Suppressor macrophage treated with lipopolysaccharide for 1 hour (primary cell): ENCODE data around the gene ARMC10.
"Not testable (repeated sequence)": the region's sequence is repeated elsewhere in the genome, so short reads cannot be mapped to it uniquely, and the experiment has no call there.

Source experiments
- DNase-seq, 3 donors: peaks; one replicate each; pipeline ENCODE4 v3.0.0-alpha.2; 2020 to 2022

The ARMC10 gene

DNA sequence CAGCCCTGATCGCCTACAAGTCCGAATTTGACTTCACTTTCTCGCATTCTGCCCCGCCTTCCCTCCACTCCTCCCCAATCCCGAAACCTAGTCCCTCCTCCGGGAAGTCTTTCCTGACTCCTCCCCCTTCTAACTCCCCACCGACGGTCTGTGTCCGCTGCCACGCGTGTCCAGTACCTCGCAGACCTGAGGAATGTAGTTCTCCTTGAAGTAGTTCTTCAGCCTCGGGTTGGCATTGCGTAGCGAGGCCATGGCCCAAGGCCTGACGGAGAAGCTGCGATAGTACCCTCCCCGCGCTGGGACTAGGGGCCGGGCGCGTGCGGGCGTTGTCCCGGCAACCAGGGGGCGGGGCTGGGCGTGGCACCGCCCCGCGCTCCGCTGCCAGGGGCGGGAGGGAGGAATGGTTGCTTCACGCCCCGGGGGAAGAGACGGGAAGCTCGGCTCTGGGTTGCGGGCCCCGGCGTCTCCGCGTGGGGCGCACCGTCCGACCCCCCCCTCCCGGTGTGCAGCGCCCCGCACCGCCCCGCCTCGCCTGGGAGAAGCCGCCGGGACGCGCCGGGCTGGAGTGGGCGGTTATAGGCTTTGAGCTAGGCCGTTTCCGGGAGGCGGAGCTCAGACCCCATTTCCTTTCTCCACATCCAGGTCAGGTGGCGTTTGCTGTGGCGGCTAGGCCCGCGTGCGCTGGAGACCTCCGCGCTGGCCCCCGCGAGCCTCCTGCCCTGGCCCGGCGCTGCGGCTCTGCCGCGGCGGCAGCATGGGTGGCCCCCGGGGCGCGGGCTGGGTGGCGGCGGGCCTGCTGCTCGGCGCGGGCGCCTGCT, at the start of gene ARMC10, which contains the start of gene FBXL13:
ARMC10 (plus strand) TSS at position 622 of the 818 bp plus-strand sequence; CDS start at position 755, 133 bp downstream.
FBXL13 (minus strand) TSS at position 278 of the 818 bp plus-strand sequence.
- DNase-seq: peak; percentile 93 to 97 (median 96)

GRCh38 chr7:103025341-103025740, 49.6 kb upstream of the ARMC10 start:
- peak in 1 of 3 donors; percentile 1 for DNase-seq

GRCh38 chr7:103031024-103031423, 43.9 kb upstream of the ARMC10 start:
- DNase-seq: no peak

DNA sequence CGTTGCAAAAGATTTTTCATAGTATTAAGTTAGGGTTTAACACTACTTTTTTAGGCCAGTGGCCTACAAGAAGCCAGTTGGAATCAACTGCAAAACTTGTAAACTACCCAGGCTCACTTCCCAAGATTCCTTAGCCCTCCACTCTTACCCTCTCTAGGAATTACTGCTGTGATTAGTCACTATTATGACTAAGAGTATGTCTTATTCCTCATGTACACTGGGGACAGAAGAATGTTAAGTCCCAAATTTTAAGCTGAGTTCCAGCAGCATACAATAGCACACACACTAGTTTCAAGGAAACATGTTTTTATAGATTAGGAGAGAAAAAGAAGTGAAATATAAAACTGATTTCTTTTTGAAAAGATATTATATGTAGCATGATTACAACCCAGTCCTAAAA, 43.2 kb upstream of the ARMC10 start:
- no peak for DNase-seq

GRCh38 chr7:103034318-103034717, 40.6 kb upstream of the ARMC10 start:
- DNase-seq: not testable (repeated sequence)

- DNase-seq: no peak
Observed at GRCh38 chr7:103037476-103037822, 37.5 kb upstream of the ARMC10 start.

DNA sequence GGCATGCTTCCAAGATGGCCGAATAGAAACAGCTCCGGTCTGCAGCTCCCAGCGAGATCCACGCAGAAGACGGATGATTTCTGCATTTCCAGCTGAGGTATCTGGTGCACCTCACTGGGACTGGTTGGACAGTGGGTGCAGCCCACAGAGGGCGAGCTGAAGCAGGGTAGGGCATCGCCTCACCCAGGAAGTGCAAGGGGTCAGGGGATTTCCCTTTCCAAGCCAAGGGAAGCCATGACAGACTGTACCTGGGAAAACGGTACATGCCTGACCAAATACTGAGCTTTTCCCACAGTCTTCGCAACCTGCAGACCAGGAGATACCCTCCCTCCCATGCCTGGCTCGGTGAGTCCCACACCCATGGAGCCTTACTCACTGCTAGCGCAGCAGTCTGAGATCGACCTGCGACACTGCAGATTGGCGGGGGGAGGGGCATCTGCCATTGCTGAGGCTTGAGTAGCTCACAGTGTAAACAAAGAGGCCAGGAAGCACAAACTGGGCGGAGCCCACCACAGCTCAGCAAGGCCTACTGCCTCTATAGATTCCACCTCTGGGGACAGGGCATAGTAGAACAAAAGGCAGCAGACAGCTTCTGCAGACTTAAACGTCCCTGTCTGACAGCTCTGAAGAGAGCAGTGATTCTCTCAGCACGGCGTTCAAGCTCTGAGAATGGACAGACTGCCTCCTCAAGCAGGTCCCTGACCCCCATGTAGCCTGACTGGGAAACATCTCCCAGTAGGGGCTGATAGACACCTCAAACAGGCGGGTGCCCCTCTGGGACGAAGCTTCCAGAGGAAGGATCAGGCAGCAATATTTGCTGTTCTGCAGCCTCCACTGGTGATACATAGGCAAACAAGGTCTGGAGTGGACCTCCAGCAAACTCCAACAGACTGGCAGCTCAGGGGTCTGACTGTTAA, 36.9 kb upstream of the ARMC10 start:
- not testable (repeated sequence) for DNase-seq

DNA sequence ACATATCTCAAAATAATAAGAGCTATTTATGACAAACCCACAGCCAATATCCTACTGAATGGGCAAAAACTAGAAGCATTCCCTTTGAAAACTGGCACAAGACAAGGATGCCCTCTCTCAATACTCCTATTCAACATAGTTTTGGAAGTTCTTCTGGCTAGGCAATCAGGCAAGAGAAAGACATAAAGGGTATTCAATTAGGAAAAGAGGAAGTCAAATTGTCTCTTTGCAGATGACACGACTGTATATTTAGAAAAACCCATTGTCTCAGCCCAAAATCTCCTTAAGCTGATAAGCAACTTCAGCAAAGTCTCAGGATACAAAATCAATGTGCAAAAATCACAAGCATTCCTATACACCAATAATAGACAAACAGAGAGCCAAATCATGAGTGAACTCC, 33.1 kb upstream of the ARMC10 start:
- not testable (repeated sequence) for DNase-seq

GRCh38 chr7:103048833-103049232, 26.1 kb upstream of the ARMC10 start:
- no peak for DNase-seq

- DNase-seq: no peak
Observed at GRCh38 chr7:103051519-103051918, 23.4 kb upstream of the ARMC10 start.

GRCh38 chr7:103056006-103056405, 18.9 kb upstream of the ARMC10 start:
- not testable (repeated sequence) for DNase-seq

- DNase-seq: no peak
Observed at GRCh38 chr7:103058122-103058521, 16.8 kb upstream of the ARMC10 start.

GRCh38 chr7:103059471-103059870, 15.5 kb upstream of the ARMC10 start:
- DNase-seq: peak; percentile 28 to 55 (median 52)

GRCh38 chr7:103063895-103064294, 11.0 kb upstream of the ARMC10 start:
- DNase-seq: no peak

DNA sequence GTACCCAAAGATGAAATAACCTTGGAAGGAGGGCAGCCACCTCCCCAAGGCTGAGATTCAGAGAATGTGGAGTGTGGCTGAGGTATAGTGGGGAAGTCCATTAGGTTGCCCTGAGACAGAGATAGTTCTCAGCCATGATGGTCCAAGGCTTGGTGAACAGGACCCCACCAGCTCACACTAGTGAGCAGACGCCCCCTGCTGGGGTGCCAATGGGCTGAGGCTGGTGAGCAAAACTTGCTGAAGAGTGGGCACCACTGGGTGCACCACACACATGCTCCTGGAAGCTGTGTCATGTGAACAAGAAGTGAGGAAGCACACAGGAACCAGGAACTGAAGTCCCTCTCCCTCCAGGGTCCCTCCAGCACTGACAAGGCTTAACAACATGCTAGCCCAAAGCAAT, 9.3 kb upstream of the ARMC10 start:
- peak; percentile 36 to 63 (median 48) for DNase-seq

DNA sequence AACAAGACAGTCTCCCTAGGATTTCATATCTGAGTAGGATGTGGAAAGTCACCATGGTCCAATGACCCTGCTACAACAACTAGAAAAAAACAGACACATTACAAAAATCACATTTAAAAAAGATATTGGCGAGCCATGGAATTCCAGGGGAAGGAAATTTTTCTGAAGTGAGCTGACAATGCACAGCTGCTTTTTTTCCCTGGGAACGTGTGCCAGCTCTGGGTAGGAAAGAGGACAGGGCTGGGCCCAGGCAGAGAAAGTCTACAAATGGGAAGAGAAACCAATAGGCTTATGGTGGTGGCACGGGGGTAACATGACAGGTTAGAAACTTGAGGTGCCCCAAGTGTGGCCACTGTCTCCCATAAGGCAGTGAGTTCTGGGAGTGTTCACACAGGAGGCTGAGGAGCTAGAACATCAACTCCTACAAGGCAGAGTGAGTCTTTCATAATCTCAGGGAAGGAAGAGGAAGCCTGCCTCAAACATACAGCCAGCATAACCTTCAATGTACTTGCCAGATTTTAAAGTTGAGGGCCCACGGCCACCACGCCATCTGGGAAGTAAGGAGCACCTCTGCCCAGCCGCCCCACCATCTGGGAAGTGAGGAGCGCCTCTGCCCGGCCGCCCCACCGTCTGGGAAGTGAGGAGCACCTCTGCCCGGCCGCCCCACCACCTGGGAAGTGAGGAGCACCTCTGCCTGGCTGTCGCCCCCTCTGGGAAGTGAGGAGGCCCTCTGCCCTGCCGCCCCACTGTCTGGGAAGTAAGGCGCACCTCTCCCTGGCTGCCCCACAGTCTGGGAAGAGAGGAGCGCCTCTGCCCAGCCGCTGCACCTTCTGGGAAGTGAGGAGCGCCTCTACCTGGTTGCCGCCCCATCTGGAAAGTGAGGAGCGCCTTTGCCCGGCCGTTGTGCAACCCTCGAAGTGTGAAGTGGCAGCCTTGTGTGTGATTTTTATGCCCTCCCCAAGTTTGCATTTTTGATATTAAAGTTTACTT, 6.2 kb upstream of the ARMC10 start:
- DNase-seq: no peak

DNA sequence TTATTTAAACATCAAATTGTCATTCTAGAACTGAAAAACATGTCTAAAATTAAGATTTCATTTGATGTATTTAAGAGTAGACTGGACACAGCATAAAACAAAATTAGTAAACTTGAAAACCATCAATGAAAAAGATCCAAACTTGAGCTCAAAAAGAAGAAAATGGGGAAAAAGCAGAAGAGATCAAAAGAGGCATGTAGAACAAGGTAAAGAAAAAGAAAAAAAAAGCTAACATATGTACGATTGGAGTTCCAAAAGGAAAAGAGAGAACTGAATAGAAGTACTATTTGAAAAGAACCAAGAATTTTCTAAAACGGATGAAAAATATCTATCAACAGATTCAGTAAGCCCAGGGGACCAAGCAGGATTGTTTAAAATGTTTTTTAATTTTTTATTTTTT, 3.9 kb upstream of the ARMC10 start:
- no peak for DNase-seq

GRCh38 chr7:103073989-103074518, 886 bp upstream of the ARMC10 start:
- peak in 1 of 3 donors; percentile 5 for DNase-seq

- peak; percentile 68 to 84 (median 76) for DNase-seq
Observed at GRCh38 chr7:103075337-103075918, 488 bp downstream of the ARMC10 start.

DNA sequence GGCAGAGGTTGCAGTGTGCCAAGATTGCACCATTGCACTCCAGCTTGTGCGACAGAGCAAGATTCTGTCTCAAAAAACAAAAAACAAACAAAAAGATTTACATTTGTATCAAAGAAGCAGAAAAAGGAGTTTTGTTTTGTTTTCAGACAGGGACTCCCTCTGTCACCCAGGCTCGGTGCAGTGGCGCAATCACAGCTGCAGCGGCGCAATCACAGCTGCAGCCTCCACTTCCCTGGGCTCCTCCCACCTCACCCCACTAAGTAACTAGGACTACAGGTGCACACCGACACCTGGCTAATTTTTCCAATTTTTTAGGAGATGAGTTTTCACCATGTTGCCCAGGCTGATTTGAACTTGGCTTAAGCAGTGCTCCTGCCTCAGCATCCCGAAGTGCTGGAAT, 1.8 kb downstream of the ARMC10 start:
- DNase-seq: peak; percentile 31 to 44 (median 32)

GRCh38 chr7:103077318-103077717, 2.4 kb downstream of the ARMC10 start:
- no peak for DNase-seq

GRCh38 chr7:103078226-103078625, 3.3 kb downstream of the ARMC10 start:
- DNase-seq: peak; percentile 28 to 46 (median 43)
